ENCODE measurements around the gene NOL12.

Gene NOL12

DNA sequence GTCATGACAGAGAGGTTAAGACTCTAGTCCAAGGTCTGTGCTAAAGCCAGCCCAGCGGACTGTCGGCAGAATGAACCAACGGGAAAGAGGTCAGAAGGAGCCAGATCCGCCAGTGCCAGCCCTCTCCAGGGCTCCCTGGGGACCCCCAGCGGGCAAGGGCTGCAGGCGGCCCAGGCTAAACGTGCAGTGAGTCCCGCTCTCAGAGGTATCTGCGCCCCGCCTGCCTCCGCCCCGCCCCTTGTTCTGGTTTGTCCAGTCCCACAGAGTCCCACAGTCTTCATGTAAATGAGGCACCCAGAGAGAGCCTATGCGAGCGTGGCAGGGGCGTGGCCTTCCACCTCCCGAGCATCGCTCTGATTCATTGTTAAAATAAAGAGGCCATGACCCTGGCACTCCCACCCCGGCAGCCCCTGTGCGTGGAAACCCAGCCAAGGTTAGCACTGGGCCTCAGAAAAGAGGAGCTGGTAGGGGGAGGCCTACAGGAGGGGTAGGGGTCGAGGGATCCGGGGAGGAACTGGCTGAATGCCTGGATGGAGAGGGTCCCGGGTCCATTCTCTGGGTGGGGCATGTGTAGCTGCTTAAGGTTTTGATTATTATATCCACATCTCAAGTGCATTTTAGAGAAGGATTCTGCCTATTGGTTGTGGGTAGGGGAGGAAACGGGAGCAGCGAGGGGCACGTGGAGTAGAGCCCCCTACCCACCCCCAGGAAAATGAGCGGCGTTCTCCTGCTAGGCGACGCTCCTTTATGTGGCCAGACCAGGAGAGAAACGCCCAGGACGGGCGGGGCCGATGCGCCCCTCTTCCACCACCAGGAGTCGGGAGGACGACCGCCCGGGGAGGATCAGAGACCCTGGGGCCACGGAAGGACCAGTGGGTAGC, 10.8 kb downstream of the NOL12 start, which contains the start of gene TRIOBP:
Gene TRIOBP (plus strand): TSS at position 392 of the 881 bp plus-strand sequence. CDS start 4,318 bp downstream, outside the sequence.
- in situ Hi-C loops (cut with HindIII; ENCODE audit: low pct_ligation_motif_present, low sequenced_read_pairs) = no loop called here
- TF ChIP-seq, protein P1, sequence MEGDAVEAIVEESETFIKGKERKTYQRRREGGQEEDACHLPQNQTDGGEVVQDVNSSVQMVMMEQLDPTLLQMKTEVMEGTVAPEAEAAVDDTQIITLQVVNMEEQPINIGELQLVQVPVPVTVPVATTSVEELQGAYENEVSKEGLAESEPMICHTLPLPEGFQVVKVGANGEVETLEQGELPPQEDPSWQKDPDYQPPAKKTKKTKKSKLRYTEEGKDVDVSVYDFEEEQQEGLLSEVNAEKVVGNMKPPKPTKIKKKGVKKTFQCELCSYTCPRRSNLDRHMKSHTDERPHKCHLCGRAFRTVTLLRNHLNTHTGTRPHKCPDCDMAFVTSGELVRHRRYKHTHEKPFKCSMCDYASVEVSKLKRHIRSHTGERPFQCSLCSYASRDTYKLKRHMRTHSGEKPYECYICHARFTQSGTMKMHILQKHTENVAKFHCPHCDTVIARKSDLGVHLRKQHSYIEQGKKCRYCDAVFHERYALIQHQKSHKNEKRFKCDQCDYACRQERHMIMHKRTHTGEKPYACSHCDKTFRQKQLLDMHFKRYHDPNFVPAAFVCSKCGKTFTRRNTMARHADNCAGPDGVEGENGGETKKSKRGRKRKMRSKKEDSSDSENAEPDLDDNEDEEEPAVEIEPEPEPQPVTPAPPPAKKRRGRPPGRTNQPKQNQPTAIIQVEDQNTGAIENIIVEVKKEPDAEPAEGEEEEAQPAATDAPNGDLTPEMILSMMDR (IDR thresholded peaks at IDR 0.05; ENCODE audit: low read depth, low read length, missing control alignments) = peak; percentile 70
- Histone ChIP-seq H3K36me3 (replicated peaks) (peaks cover 5% of the 10 kb centered on the region), H3K4me3 (ENCODE audit: low read depth, low read length) (peak within 1 kb of the TSS; percentile 48), H3K27ac (no peak within 1 kb of the TSS), H3K27me3 (replicated peaks) (no peaks in the 10 kb centered on the region)
- DNase-seq = peak; percentile 98

- TF ChIP-seq, protein P1 (IDR thresholded peaks at IDR 0.05; ENCODE audit: low read depth, low read length, missing control alignments) = no peak
- Histone ChIP-seq H3K36me3 (replicated peaks) (peaks cover 4% of the 10 kb centered on the region), H3K27ac (no peak overlapping the region), H3K4me3 (ENCODE audit: low read depth, low read length) (no peak overlapping the region), H3K27me3 (replicated peaks) (no peaks in the 10 kb centered on the region)
- DNase-seq = no peak
- in situ Hi-C loops (cut with HindIII; ENCODE audit: low pct_ligation_motif_present, low sequenced_read_pairs) = no loop called here
These were observed 11.3 kb downstream of the NOL12 start for GRCh38 chr22:37697538-37697835.

GRCh38 chr22:37701141-37701786, 15.1 kb downstream of the NOL12 start:
- H3K4me3 ChIP-seq (ENCODE audit: low read depth, low read length) = no peak overlapping the region
- no peak for DNase-seq
- H3K27me3 ChIP-seq (replicated peaks) = no peaks in the 10 kb centered on the region
- in situ Hi-C loops (cut with HindIII; ENCODE audit: low pct_ligation_motif_present, low sequenced_read_pairs) = no loop called here
- no peak overlapping the region for H3K27ac ChIP-seq
- TF ChIP-seq, protein P1 (IDR thresholded peaks at IDR 0.05; ENCODE audit: low read depth, low read length, missing control alignments) = no peak
- no peaks in the 10 kb centered on the region for H3K36me3 ChIP-seq (replicated peaks)

GRCh38 chr22:37703906-37704305, 17.8 kb downstream of the NOL12 start:
- Histone ChIP-seq H3K27ac (no peak overlapping the region), H3K4me3 (ENCODE audit: low read depth, low read length) (no peak overlapping the region), H3K27me3 (replicated peaks) (no peaks in the 10 kb centered on the region), H3K36me3 (replicated peaks) (no peaks in the 10 kb centered on the region)
- in situ Hi-C loops (cut with HindIII; ENCODE audit: low pct_ligation_motif_present, low sequenced_read_pairs) = no loop called here
- TF ChIP-seq, protein P1 (IDR thresholded peaks at IDR 0.05; ENCODE audit: low read depth, low read length, missing control alignments) = no peak
- DNase-seq = no peak

DNA sequence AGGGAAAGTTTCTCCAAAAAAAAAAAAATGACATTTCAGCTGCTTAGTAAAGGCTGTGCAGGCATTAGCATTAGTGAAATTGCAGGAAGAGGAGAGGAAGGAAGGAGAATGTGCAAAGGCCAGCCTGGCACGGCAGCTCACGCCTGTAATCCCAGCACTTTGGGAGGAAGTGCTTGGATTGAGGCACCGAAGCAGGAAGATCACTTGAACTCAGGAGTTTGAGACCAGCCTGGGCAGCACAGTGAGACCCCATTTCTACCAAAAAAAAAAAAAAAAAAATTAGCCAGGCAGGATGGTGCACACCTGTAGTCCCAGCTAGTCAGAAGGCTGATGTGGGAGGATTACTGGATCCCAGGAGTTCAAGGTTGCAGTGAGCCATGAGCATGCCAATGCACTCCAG, 18.5 kb downstream of the NOL12 start:
- Histone ChIP-seq H3K36me3 (replicated peaks) (no peaks in the 10 kb centered on the region), H3K4me3 (ENCODE audit: low read depth, low read length) (no peak overlapping the region), H3K27me3 (replicated peaks) (no peaks in the 10 kb centered on the region), H3K27ac (no peak overlapping the region)
- in situ Hi-C loops (cut with HindIII; ENCODE audit: low pct_ligation_motif_present, low sequenced_read_pairs) = no loop called here
- no peak for DNase-seq
- TF ChIP-seq, protein P1 (IDR thresholded peaks at IDR 0.05; ENCODE audit: low read depth, low read length, missing control alignments) = no peak

Data from brain microvascular endothelial cell (primary cell).